Measurements from ENCODE around the gene AVPR2.

Gene AVPR2

DNA sequence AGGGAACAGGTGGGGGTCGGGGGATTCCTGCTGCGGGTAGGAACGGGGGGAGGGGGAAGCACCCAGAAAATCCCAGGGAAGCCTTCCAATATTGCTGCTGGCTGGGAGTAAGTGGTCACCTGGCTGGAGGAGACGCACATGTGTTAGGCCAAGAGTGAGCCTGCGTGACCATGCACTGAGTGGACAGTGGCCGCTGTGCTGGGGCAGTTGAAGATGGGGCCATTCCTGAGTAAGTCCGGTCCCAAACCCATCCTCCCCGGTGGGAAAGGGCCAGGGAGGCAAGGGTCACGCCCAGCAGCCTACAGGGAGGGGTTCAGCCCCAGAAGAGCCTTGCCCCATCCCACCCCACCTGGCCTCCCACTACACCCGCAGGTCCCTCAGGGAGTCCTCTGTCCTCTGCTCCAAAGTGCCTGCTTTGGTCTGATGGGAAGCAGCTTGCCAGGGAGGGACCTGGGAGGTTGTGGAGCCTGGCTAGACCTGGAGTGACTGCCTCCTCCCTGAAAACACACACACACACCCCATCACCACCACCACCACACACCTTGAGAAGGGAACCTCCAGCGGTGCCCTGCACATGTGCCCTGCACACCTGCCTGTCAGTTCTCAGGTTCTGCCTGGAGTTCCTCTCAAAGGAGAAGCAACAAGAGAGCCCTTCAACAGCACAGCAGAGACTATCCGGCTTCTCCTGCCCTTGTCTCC, 24.6 kb upstream of the AVPR2 start:
- H3K4me3 ChIP-seq (ENCODE audit: low read depth, low read length): no peak overlapping the region
- no peak overlapping the region for H3K27ac ChIP-seq (ENCODE audit: low read depth, low read length)

DNA sequence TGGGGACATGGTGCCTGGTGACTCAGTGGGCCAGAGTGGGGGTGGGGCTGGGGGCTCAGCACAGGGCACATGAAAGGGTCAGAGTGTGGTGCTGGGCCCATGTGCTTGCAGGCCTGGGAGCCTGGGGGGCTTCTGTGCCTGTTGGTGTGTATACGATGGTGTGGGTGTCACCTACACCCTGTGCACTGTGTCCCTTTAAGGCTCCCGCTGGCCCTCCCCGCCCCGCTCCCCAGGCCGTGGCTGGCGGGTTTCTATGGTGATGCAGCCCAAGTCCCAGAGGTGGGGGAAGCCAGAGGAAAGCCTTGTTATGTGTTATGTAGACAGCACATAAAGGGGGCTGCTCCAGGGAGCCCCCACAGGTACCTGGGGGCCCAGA, 24.0 kb upstream of the AVPR2 start:
- H3K4me3 ChIP-seq (ENCODE audit: low read depth, low read length): no peak overlapping the region
- H3K4me1 ChIP-seq (ENCODE audit: control insufficient read depth, insufficient read depth, low read length, unreplicated experiment): peaks cover 12% of the 10 kb centered on the region
- no peaks in the 10 kb centered on the region for H3K79me2 ChIP-seq (ENCODE audit: control insufficient read depth, insufficient read depth, low read length, unreplicated experiment)
- H3K36me3 ChIP-seq (ENCODE audit: insufficient read depth, low read length): no peaks in the 10 kb centered on the region
- no peak overlapping the region for H2AFZ ChIP-seq (ENCODE audit: low read length, unreplicated experiment)
- no peak overlapping the region for H3K27ac ChIP-seq (ENCODE audit: low read depth, low read length)
- peaks cover 18% of the 10 kb centered on the region; the same call in 1 of the 2 replicates for H3K27me3 ChIP-seq (ENCODE audit: insufficient read depth, low read length)

More for the DNA sequence above, 24.6 kb upstream of the AVPR2 start:
- peaks cover 13% of the 10 kb centered on the region; the same call in 1 of the 2 replicates for H3K27me3 ChIP-seq (ENCODE audit: insufficient read depth, low read length)
- peaks cover 12% of the 10 kb centered on the region for H3K4me1 ChIP-seq (ENCODE audit: control insufficient read depth, insufficient read depth, low read length, unreplicated experiment)
- no peak overlapping the region for H2AFZ ChIP-seq (ENCODE audit: low read length, unreplicated experiment)
- H3K36me3 ChIP-seq (ENCODE audit: insufficient read depth, low read length): no peaks in the 10 kb centered on the region
- H3K79me2 ChIP-seq (ENCODE audit: control insufficient read depth, insufficient read depth, low read length, unreplicated experiment): no peaks in the 10 kb centered on the region

DNA sequence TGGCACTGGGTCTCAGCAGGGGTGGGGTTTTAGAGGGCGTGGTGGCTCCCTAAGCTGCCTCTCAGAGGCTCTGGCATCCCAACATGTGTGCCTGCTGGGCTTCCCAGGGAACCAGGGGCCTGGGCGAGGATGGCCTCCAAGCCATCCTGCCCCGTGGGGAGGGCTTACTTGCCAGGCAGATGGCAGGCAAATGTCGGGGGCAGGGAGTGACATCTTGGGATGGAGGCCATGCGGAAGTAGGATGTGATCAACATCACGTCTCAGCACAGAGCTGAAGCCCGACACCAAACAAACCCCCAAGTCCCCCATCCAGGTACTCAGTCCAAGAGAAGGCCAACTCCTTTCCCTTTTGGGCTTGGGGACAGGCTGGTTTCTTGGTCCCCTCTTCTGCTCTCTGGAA, 23.2 kb upstream of the AVPR2 start:
- H3K27me3 ChIP-seq (ENCODE audit: insufficient read depth, low read length): peaks cover 21% of the 10 kb centered on the region; the same call in 1 of the 2 replicates
- no peak overlapping the region for H2AFZ ChIP-seq (ENCODE audit: low read length, unreplicated experiment)
- no peak overlapping the region for H3K27ac ChIP-seq (ENCODE audit: low read depth, low read length)
- no peak overlapping the region for H3K4me3 ChIP-seq (ENCODE audit: low read depth, low read length)
- peaks cover 12% of the 10 kb centered on the region for H3K4me1 ChIP-seq (ENCODE audit: control insufficient read depth, insufficient read depth, low read length, unreplicated experiment)
- no peaks in the 10 kb centered on the region for H3K36me3 ChIP-seq (ENCODE audit: insufficient read depth, low read length)
- H3K79me2 ChIP-seq (ENCODE audit: control insufficient read depth, insufficient read depth, low read length, unreplicated experiment): no peaks in the 10 kb centered on the region

DNA sequence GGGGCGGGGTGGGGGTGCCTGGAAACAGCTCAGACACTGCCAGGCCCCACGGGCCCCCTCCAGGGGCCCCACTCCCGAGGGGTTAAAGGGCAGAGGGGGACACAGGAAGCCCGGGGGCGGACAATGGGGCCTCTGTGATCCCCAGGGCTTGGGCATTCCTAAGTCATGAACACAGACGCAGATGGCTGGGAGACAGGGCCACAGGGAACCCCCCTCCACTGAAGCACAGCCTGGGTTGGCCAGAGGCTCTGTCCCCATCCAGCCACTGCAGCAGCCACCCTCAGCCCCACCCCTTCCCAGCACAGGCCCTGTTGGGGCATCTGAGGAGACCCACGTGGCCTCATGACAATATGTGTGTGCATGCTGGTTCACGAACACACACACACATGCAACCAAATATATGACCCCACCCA, 22.4 kb upstream of the AVPR2 start:
- H3K27ac ChIP-seq (ENCODE audit: low read depth, low read length): no peak overlapping the region
- H3K27me3 ChIP-seq (ENCODE audit: insufficient read depth, low read length): peaks cover 30% of the 10 kb centered on the region; the same call in 1 of the 2 replicates
- H3K4me3 ChIP-seq (ENCODE audit: low read depth, low read length): no peak overlapping the region
- H3K79me2 ChIP-seq (ENCODE audit: control insufficient read depth, insufficient read depth, low read length, unreplicated experiment): no peaks in the 10 kb centered on the region
- no peak overlapping the region for H2AFZ ChIP-seq (ENCODE audit: low read length, unreplicated experiment)
- no peaks in the 10 kb centered on the region for H3K36me3 ChIP-seq (ENCODE audit: insufficient read depth, low read length)
- peaks cover 12% of the 10 kb centered on the region for H3K4me1 ChIP-seq (ENCODE audit: control insufficient read depth, insufficient read depth, low read length, unreplicated experiment)

DNA sequence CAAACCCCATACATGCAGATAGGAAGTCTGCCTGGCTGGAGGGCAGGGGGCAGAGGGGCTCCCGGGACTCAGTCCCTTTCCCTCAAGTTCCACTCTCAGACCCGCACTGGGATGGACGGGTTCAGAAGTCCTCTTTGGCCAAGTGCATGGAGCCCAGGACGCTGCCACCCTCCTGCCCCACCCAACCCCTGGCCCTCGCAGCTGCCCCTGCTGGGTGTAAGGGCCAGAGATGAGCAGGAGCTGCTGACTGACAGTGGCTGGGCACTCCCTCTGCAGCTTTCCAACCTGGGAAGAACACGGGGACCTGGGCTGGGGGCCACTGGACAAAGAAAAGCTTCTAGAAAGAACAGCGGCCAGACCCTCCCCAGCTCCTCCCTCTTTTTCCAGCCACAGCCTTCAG, 21.9 kb upstream of the AVPR2 start:
- Histone ChIP-seq H3K27me3 (ENCODE audit: insufficient read depth, low read length) (peaks cover 34% of the 10 kb centered on the region; the same call in 1 of the 2 replicates), H3K36me3 (ENCODE audit: insufficient read depth, low read length) (no peaks in the 10 kb centered on the region), H3K4me1 (ENCODE audit: control insufficient read depth, insufficient read depth, low read length, unreplicated experiment) (peaks cover 12% of the 10 kb centered on the region), H2AFZ (ENCODE audit: low read length, unreplicated experiment) (no peak overlapping the region), H3K27ac (ENCODE audit: low read depth, low read length) (no peak overlapping the region), H3K79me2 (ENCODE audit: control insufficient read depth, insufficient read depth, low read length, unreplicated experiment) (no peaks in the 10 kb centered on the region), H3K4me3 (ENCODE audit: low read depth, low read length) (no peak overlapping the region)

DNA sequence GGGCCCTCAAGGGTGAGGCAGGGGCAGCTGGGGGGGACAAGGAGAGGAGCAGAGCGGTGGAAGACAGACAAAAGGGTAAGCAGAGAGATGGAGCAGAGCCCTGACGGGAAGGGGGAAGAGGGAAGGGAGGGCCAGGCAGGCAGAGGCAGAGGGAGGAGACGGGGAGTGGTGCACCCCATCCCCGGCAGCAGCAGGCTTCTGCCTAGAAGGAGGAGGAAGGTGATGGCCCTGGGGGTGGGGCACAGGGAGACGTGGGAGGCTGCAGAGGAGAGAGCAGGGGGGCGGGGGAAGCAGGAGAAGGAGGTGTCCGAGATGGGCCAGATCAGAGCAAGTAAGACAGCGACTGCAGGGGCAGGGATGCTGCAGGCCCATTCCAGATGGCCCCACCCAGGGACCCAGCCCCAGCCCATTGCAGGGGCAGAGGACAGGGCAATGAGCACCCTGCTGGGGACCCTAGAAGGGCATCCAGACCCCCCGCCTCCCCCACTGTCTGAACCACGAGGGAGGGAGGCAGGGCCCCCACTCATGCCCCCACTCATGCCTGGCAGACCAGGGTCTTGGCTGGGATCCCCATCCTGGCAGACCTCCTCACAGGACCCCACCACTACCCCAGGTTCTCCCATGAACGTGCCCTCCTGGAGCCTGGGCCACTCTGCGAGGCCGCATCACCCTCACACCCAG, 21.2 kb upstream of the AVPR2 start:
- H2AFZ ChIP-seq (ENCODE audit: low read length, unreplicated experiment): no peak overlapping the region
- H3K27me3 ChIP-seq (ENCODE audit: insufficient read depth, low read length): peaks cover 31% of the 10 kb centered on the region; the same call in 1 of the 2 replicates
- H3K79me2 ChIP-seq (ENCODE audit: control insufficient read depth, insufficient read depth, low read length, unreplicated experiment): no peaks in the 10 kb centered on the region
- H3K4me1 ChIP-seq (ENCODE audit: control insufficient read depth, insufficient read depth, low read length, unreplicated experiment): peaks cover 12% of the 10 kb centered on the region
- no peaks in the 10 kb centered on the region for H3K36me3 ChIP-seq (ENCODE audit: insufficient read depth, low read length)
- H3K4me3 ChIP-seq (ENCODE audit: low read depth, low read length): no peak overlapping the region
- H3K27ac ChIP-seq (ENCODE audit: low read depth, low read length): no peak overlapping the region

DNA sequence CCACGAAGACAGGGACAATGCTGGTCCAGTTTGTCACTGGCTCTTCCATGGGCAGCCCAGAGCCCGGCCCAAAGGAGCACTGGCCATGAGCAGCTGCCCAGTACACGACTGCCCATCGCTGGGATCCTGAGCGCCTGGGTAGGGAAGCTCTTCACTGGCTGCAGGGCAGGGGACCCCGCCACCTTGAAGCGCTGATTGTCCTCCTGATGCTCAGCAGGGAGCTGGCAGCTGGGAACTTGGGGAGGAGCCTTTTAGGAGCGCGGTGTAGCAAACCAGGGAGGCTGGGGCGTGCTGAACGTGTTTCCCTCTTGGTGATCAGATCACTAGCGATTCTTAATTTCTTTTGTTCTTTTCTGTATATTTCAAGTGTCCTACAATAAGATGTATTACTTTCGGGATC, 20.3 kb upstream of the AVPR2 start:
- Histone ChIP-seq H3K4me1 (ENCODE audit: control insufficient read depth, insufficient read depth, low read length, unreplicated experiment) (peaks cover 12% of the 10 kb centered on the region), H2AFZ (ENCODE audit: low read length, unreplicated experiment) (no peak overlapping the region), H3K27me3 (ENCODE audit: insufficient read depth, low read length) (peaks cover 30% of the 10 kb centered on the region; the same call in 1 of the 2 replicates), H3K27ac (ENCODE audit: low read depth, low read length) (no peak overlapping the region), H3K4me3 (ENCODE audit: low read depth, low read length) (no peak overlapping the region), H3K36me3 (ENCODE audit: insufficient read depth, low read length) (no peaks in the 10 kb centered on the region), H3K79me2 (ENCODE audit: control insufficient read depth, insufficient read depth, low read length, unreplicated experiment) (no peaks in the 10 kb centered on the region)

DNA sequence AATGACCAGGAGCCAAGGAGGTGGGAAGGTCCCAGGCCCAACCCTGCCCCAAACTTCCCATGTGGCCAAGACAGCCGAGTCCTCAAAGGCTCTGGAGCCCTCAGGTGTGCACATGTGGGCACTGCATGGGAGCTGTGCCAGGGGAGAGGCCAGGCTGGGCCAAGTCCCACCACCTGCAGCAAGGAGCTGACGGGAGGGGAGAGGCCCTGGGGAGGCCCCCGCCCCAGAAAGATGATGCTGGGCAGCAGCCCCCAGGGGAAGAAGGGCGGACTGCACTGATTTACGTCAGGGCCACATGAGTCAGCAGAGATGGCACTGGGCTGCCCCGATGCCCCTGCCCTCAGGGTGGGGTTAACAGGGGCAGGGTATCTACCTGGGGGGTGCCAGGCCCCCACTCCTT, 19.9 kb upstream of the AVPR2 start:
- H3K27ac ChIP-seq (ENCODE audit: low read depth, low read length): no peak overlapping the region
- H3K36me3 ChIP-seq (ENCODE audit: insufficient read depth, low read length): no peaks in the 10 kb centered on the region
- H3K27me3 ChIP-seq (ENCODE audit: insufficient read depth, low read length): peaks cover 30% of the 10 kb centered on the region; the same call in 1 of the 2 replicates
- no peak overlapping the region for H2AFZ ChIP-seq (ENCODE audit: low read length, unreplicated experiment)
- no peaks in the 10 kb centered on the region for H3K79me2 ChIP-seq (ENCODE audit: control insufficient read depth, insufficient read depth, low read length, unreplicated experiment)
- no peak overlapping the region for H3K4me3 ChIP-seq (ENCODE audit: low read depth, low read length)
- peaks cover 12% of the 10 kb centered on the region for H3K4me1 ChIP-seq (ENCODE audit: control insufficient read depth, insufficient read depth, low read length, unreplicated experiment)

DNA sequence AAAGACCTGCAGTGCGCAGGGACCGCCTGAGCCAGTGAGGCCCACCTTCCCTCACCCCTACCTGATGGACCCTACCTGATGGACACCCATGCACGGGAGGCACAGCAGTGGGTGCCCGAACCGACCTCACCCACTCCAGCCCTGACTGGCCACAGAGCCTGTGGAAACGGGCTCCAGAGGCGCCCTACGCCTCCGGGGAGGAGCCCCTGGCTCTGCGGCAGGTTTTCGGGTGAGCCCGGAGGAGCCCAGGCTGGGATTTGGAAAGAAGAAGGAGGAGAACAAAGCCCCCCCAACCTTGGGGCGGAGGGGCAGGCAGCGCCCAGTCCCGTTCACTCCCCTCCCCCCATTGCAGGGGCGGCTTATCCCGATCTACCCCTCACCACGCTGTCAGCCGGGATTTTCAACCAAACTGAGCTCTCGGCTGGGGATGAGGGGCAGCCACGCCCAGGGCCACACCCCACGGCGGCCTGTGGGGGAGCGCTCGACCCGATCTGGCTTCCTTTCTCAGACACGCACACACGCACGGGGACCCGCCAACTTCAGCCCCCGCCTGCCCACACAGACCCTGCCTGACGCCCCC, 19.2 kb upstream of the AVPR2 start:
- H2AFZ ChIP-seq (ENCODE audit: low read length, unreplicated experiment): no peak overlapping the region
- H3K4me3 ChIP-seq (ENCODE audit: low read depth, low read length): 0 out of 2 replicates have a peak overlapping the region, but pooled peaks have one; percentile 33
- peaks cover 32% of the 10 kb centered on the region; the same call in 1 of the 2 replicates for H3K27me3 ChIP-seq (ENCODE audit: insufficient read depth, low read length)
- H3K79me2 ChIP-seq (ENCODE audit: control insufficient read depth, insufficient read depth, low read length, unreplicated experiment): no peaks in the 10 kb centered on the region
- H3K4me1 ChIP-seq (ENCODE audit: control insufficient read depth, insufficient read depth, low read length, unreplicated experiment): peaks cover 9% of the 10 kb centered on the region
- H3K27ac ChIP-seq (ENCODE audit: low read depth, low read length): no peak overlapping the region
- no peaks in the 10 kb centered on the region for H3K36me3 ChIP-seq (ENCODE audit: insufficient read depth, low read length)

DNA sequence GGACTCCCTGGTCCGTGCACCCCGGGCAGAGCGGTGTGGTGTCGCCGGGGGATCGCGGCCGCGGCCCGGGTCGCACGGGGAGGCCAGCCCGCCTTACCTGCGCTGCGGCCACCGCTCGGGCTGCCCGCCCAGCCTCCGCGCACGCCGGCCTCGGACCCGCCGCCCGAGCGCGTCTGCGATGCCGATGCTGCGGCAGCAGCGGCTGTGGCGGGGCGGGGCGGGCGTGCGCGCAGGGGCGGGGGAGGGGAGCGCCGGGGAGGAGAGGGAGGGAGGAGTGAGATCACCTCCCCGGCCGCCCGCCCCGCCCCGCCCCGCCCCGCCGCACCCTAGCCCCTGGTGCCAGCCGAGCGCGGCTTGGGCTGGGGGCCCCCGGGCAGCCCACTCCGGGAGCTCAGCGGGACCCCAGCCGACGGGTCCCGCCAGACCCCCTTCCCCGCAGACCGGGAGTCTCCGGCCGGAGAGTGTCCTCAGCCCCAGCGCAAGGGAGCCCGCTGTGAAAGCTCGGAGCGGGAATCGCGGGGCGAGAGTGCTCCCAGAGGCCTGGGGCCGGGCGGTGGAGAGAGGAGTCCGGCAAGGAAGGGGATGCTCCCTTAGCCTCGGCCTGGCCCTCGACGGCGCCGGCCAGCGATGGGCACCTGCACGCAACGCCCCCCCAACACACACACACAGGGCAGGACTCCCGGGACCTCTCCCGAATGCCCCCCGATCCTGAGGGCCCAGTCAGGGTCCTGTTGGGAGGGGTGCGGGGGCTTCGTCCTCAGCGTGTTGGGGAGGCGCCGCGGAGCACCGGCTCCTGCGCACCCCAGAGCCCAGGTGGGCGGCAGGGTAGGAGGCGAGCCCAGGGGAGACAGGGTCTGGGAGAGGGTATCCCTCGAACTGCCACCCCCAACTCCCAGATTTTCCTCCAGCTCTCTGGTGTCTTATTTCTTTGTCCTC, 18.2 kb upstream of the AVPR2 start, which contains the start of gene L1CAM:
L1CAM (minus strand) TSS at position 206 of the 936 bp plus-strand sequence. CDS start 10,337 bp downstream, outside the sequence.
- peaks cover 37% of the 10 kb centered on the region; the same call in 1 of the 2 replicates for H3K27me3 ChIP-seq (ENCODE audit: insufficient read depth, low read length)
- peaks cover 7% of the 10 kb centered on the region for H3K4me1 ChIP-seq (ENCODE audit: control insufficient read depth, insufficient read depth, low read length, unreplicated experiment)
- H3K27ac ChIP-seq (ENCODE audit: low read depth, low read length): no peak within 1 kb of the TSS
- 0 out of 2 replicates have a peak within 1 kb of the TSS, but pooled peaks have one; percentile 33 for H3K4me3 ChIP-seq (ENCODE audit: low read depth, low read length)
- no peak within 1 kb of the TSS for H2AFZ ChIP-seq (ENCODE audit: low read length, unreplicated experiment)
- H3K79me2 ChIP-seq (ENCODE audit: control insufficient read depth, insufficient read depth, low read length, unreplicated experiment): no peaks in the 10 kb centered on the region
- H3K36me3 ChIP-seq (ENCODE audit: insufficient read depth, low read length): no peaks in the 10 kb centered on the region
